Measurements from ENCODE around the gene THADA.

DNA sequence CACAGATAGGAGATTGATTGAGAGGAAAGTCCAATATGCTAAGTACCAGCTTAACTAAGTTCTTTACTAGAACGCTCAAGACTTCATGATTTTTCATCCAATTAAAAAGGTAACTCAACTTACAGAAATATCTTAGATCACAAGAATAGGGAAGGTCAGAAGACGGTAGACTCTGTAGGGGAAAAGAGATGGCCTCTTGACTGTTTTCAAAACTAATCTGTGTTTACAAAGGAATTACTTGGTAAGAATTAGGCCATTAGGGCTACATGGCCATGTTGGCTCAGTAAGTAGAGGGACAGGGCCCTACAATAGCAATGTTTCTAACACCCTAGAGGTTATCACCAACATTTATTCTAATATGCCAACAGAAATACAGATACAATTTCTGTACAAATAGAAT, 196.7 kb downstream of the THADA start:
- TF ChIP-seq POLR2A (IDR thresholded peaks at IDR 0.05): no peak
- TF ChIP-seq, protein P1, sequence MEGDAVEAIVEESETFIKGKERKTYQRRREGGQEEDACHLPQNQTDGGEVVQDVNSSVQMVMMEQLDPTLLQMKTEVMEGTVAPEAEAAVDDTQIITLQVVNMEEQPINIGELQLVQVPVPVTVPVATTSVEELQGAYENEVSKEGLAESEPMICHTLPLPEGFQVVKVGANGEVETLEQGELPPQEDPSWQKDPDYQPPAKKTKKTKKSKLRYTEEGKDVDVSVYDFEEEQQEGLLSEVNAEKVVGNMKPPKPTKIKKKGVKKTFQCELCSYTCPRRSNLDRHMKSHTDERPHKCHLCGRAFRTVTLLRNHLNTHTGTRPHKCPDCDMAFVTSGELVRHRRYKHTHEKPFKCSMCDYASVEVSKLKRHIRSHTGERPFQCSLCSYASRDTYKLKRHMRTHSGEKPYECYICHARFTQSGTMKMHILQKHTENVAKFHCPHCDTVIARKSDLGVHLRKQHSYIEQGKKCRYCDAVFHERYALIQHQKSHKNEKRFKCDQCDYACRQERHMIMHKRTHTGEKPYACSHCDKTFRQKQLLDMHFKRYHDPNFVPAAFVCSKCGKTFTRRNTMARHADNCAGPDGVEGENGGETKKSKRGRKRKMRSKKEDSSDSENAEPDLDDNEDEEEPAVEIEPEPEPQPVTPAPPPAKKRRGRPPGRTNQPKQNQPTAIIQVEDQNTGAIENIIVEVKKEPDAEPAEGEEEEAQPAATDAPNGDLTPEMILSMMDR (IDR thresholded peaks at IDR 0.05): no peak
